ENCODE data around the gene HDAC4.

The HDAC4 gene

GRCh38 chr2:239251971-239252370, 148.8 kb downstream of the HDAC4 start:
- Histone ChIP-seq H3K9ac (ENCODE audit: low read depth in 1 of 2, low read length in 2 of 2) (no peak overlapping the region), H3K27ac (ENCODE audit: low read depth, low read length) (no peak overlapping the region), H3K4me3 (ENCODE audit: low read depth in 1 of 2, low read length in 2 of 2) (no peak overlapping the region), H3K9me3 (ENCODE audit: control insufficient read depth in 1 of 2, low read length in 2 of 2) (no peaks in the 10 kb centered on the region), H3K4me1 (ENCODE audit: control insufficient read depth in 1 of 2, insufficient read depth in 2 of 2, low read length in 2 of 2) (peaks cover 3 to 19% of the 10 kb centered on the region in 2 donors), H3K36me3 (ENCODE audit: control insufficient read depth in 1 of 2, insufficient read depth in 2 of 2, low read length in 2 of 2) (no peaks in the 10 kb centered on the region), H3K27me3 (ENCODE audit: control insufficient read depth in 1 of 2, insufficient read depth in 2 of 2, low read length in 2 of 2) (no peaks in the 10 kb centered on the region)

GRCh38 chr2:239250216-239251081, 150.4 kb downstream of the HDAC4 start:
- Histone ChIP-seq H3K27ac (ENCODE audit: low read depth, low read length) (no peak overlapping the region), H3K9me3 (ENCODE audit: control insufficient read depth in 1 of 2, low read length in 2 of 2) (no peaks in the 10 kb centered on the region), H3K27me3 (ENCODE audit: control insufficient read depth in 1 of 2, insufficient read depth in 2 of 2, low read length in 2 of 2) (no peaks in the 10 kb centered on the region), H3K36me3 (ENCODE audit: control insufficient read depth in 1 of 2, insufficient read depth in 2 of 2, low read length in 2 of 2) (no peaks in the 10 kb centered on the region), H3K9ac (ENCODE audit: low read depth in 1 of 2, low read length in 2 of 2) (no peak overlapping the region), H3K4me3 (ENCODE audit: low read depth in 1 of 2, low read length in 2 of 2) (no peak overlapping the region), H3K4me1 (ENCODE audit: control insufficient read depth in 1 of 2, insufficient read depth in 2 of 2, low read length in 2 of 2) (peaks cover 3 to 18% of the 10 kb centered on the region in 2 donors)

GRCh38 chr2:239249776-239250175, 151.0 kb downstream of the HDAC4 start:
- Histone ChIP-seq H3K4me3 (ENCODE audit: low read depth in 1 of 2, low read length in 2 of 2) (no peak overlapping the region), H3K9ac (ENCODE audit: low read depth in 1 of 2, low read length in 2 of 2) (no peak overlapping the region), H3K9me3 (ENCODE audit: control insufficient read depth in 1 of 2, low read length in 2 of 2) (no peaks in the 10 kb centered on the region), H3K4me1 (ENCODE audit: control insufficient read depth in 1 of 2, insufficient read depth in 2 of 2, low read length in 2 of 2) (peaks cover 0 to 15% of the 10 kb centered on the region in 2 donors), H3K27me3 (ENCODE audit: control insufficient read depth in 1 of 2, insufficient read depth in 2 of 2, low read length in 2 of 2) (no peaks in the 10 kb centered on the region), H3K27ac (ENCODE audit: low read depth, low read length) (no peak overlapping the region), H3K36me3 (ENCODE audit: control insufficient read depth in 1 of 2, insufficient read depth in 2 of 2, low read length in 2 of 2) (no peaks in the 10 kb centered on the region)

- H3K9me3 ChIP-seq (ENCODE audit: control insufficient read depth in 1 of 2, low read length in 2 of 2), result no peaks in the 10 kb centered on the region
- no peak overlapping the region for H3K9ac ChIP-seq (ENCODE audit: low read depth in 1 of 2, low read length in 2 of 2)
- no peak overlapping the region for H3K4me3 ChIP-seq (ENCODE audit: low read depth in 1 of 2, low read length in 2 of 2)
- no peaks in the 10 kb centered on the region for H3K36me3 ChIP-seq (ENCODE audit: control insufficient read depth in 1 of 2, insufficient read depth in 2 of 2, low read length in 2 of 2)
- H3K4me1 ChIP-seq (ENCODE audit: control insufficient read depth in 1 of 2, insufficient read depth in 2 of 2, low read length in 2 of 2), result peaks cover 0 to 15% of the 10 kb centered on the region in 2 donors
- H3K27ac ChIP-seq (ENCODE audit: low read depth, low read length), result no peak overlapping the region
- H3K27me3 ChIP-seq (ENCODE audit: control insufficient read depth in 1 of 2, insufficient read depth in 2 of 2, low read length in 2 of 2), result no peaks in the 10 kb centered on the region
Measured at GRCh38 chr2:239249048-239249447, 151.8 kb downstream of the HDAC4 start.

- H3K27ac ChIP-seq (ENCODE audit: low read depth, low read length), result no peak overlapping the region
- H3K9ac ChIP-seq (ENCODE audit: low read depth in 1 of 2, low read length in 2 of 2), result peak overlapping the region in 1 of 2 donors; percentile 14
- H3K4me1 ChIP-seq (ENCODE audit: control insufficient read depth in 1 of 2, insufficient read depth in 2 of 2, low read length in 2 of 2), result peaks cover 0 to 15% of the 10 kb centered on the region in 2 donors
- H3K27me3 ChIP-seq (ENCODE audit: control insufficient read depth in 1 of 2, insufficient read depth in 2 of 2, low read length in 2 of 2), result no peaks in the 10 kb centered on the region
- H3K9me3 ChIP-seq (ENCODE audit: control insufficient read depth in 1 of 2, low read length in 2 of 2), result no peaks in the 10 kb centered on the region
- peak overlapping the region in 1 of 2 donors; percentile 16 for H3K4me3 ChIP-seq (ENCODE audit: low read depth in 1 of 2, low read length in 2 of 2)
- H3K36me3 ChIP-seq (ENCODE audit: control insufficient read depth in 1 of 2, insufficient read depth in 2 of 2, low read length in 2 of 2), result no peaks in the 10 kb centered on the region
Measured at GRCh38 chr2:239247401-239248245, 153.2 kb downstream of the HDAC4 start.

GRCh38 chr2:239246723-239247122, 154.1 kb downstream of the HDAC4 start:
- Histone ChIP-seq H3K4me1 (ENCODE audit: control insufficient read depth in 1 of 2, insufficient read depth in 2 of 2, low read length in 2 of 2) (peaks cover 0 to 15% of the 10 kb centered on the region in 2 donors), H3K36me3 (ENCODE audit: control insufficient read depth in 1 of 2, insufficient read depth in 2 of 2, low read length in 2 of 2) (no peaks in the 10 kb centered on the region), H3K9me3 (ENCODE audit: control insufficient read depth in 1 of 2, low read length in 2 of 2) (no peaks in the 10 kb centered on the region), H3K27me3 (ENCODE audit: control insufficient read depth in 1 of 2, insufficient read depth in 2 of 2, low read length in 2 of 2) (no peaks in the 10 kb centered on the region), H3K27ac (ENCODE audit: low read depth, low read length) (no peak overlapping the region), H3K4me3 (ENCODE audit: low read depth in 1 of 2, low read length in 2 of 2) (peak overlapping the region; percentile 27 to 48), H3K9ac (ENCODE audit: low read depth in 1 of 2, low read length in 2 of 2) (peak overlapping the region in 1 of 2 donors; percentile 41)

GRCh38 chr2:239245872-239246721, 154.7 kb downstream of the HDAC4 start:
- Histone ChIP-seq H3K4me3 (ENCODE audit: low read depth in 1 of 2, low read length in 2 of 2) (peak overlapping the region; percentile 27 to 48), H3K9me3 (ENCODE audit: control insufficient read depth in 1 of 2, low read length in 2 of 2) (no peaks in the 10 kb centered on the region), H3K36me3 (ENCODE audit: control insufficient read depth in 1 of 2, insufficient read depth in 2 of 2, low read length in 2 of 2) (no peaks in the 10 kb centered on the region), H3K27me3 (ENCODE audit: control insufficient read depth in 1 of 2, insufficient read depth in 2 of 2, low read length in 2 of 2) (no peaks in the 10 kb centered on the region), H3K9ac (ENCODE audit: low read depth in 1 of 2, low read length in 2 of 2) (peak overlapping the region in 1 of 2 donors; percentile 41), H3K4me1 (ENCODE audit: control insufficient read depth in 1 of 2, insufficient read depth in 2 of 2, low read length in 2 of 2) (peaks cover 0 to 16% of the 10 kb centered on the region in 2 donors), H3K27ac (ENCODE audit: low read depth, low read length) (no peak overlapping the region)

GRCh38 chr2:239245107-239245506, 155.7 kb downstream of the HDAC4 start:
- H3K36me3 ChIP-seq (ENCODE audit: control insufficient read depth in 1 of 2, insufficient read depth in 2 of 2, low read length in 2 of 2), result no peaks in the 10 kb centered on the region
- no peak overlapping the region for H3K4me3 ChIP-seq (ENCODE audit: low read depth in 1 of 2, low read length in 2 of 2)
- no peaks in the 10 kb centered on the region for H3K9me3 ChIP-seq (ENCODE audit: control insufficient read depth in 1 of 2, low read length in 2 of 2)
- H3K4me1 ChIP-seq (ENCODE audit: control insufficient read depth in 1 of 2, insufficient read depth in 2 of 2, low read length in 2 of 2), result peaks cover 1 to 22% of the 10 kb centered on the region in 2 donors
- no peak overlapping the region for H3K27ac ChIP-seq (ENCODE audit: low read depth, low read length)
- no peaks in the 10 kb centered on the region for H3K27me3 ChIP-seq (ENCODE audit: control insufficient read depth in 1 of 2, insufficient read depth in 2 of 2, low read length in 2 of 2)
- H3K9ac ChIP-seq (ENCODE audit: low read depth in 1 of 2, low read length in 2 of 2), result no peak overlapping the region

- H3K4me1 ChIP-seq (ENCODE audit: control insufficient read depth in 1 of 2, insufficient read depth in 2 of 2, low read length in 2 of 2), result peaks cover 6 to 22% of the 10 kb centered on the region in 2 donors
- no peak overlapping the region for H3K9ac ChIP-seq (ENCODE audit: low read depth in 1 of 2, low read length in 2 of 2)
- H3K27me3 ChIP-seq (ENCODE audit: control insufficient read depth in 1 of 2, insufficient read depth in 2 of 2, low read length in 2 of 2), result no peaks in the 10 kb centered on the region
- H3K36me3 ChIP-seq (ENCODE audit: control insufficient read depth in 1 of 2, insufficient read depth in 2 of 2, low read length in 2 of 2), result no peaks in the 10 kb centered on the region
- no peak overlapping the region for H3K4me3 ChIP-seq (ENCODE audit: low read depth in 1 of 2, low read length in 2 of 2)
- H3K27ac ChIP-seq (ENCODE audit: low read depth, low read length), result no peak overlapping the region
- H3K9me3 ChIP-seq (ENCODE audit: control insufficient read depth in 1 of 2, low read length in 2 of 2), result no peaks in the 10 kb centered on the region
Measured at GRCh38 chr2:239244625-239245024, 156.2 kb downstream of the HDAC4 start.
